ENCODE measurements around the gene SMC4.

The SMC4 gene

GRCh38 chr3:160384639-160385318 is 14.7 kb upstream of the SMC4 start:
- peaks cover 6% of the 10 kb centered on the region for H3K79me2 ChIP-seq
- TF ChIP-seq CTCF (IDR thresholded peaks at IDR 0.05), result no peak
- H3K9me3 ChIP-seq (ENCODE audit: control insufficient read depth, low read length), result no peaks in the 10 kb centered on the region
- no peak overlapping the region for H3K27ac ChIP-seq
- no peaks in the 10 kb centered on the region for H3K27me3 ChIP-seq (ENCODE audit: control insufficient read depth, insufficient read depth, low read length)
- no peak overlapping the region for H3K4me2 ChIP-seq (ENCODE audit: low read length)
- no peaks in the 10 kb centered on the region for H3K36me3 ChIP-seq (ENCODE audit: control insufficient read depth, insufficient read depth, low read length)
- H2AFZ ChIP-seq, result no peak overlapping the region
- H3K9ac ChIP-seq, result no peak overlapping the region
- H3K4me1 ChIP-seq, result no peaks in the 10 kb centered on the region
- H3K4me3 ChIP-seq (ENCODE audit: low read depth, low read length), result no peak overlapping the region

GRCh38 chr3:160390565-160391138 is 8.8 kb upstream of the SMC4 start:
- no peak overlapping the region for H3K27ac ChIP-seq
- H2AFZ ChIP-seq, result no peak overlapping the region
- H3K36me3 ChIP-seq (ENCODE audit: control insufficient read depth, insufficient read depth, low read length), result no peaks in the 10 kb centered on the region
- H3K27me3 ChIP-seq (ENCODE audit: control insufficient read depth, insufficient read depth, low read length), result no peaks in the 10 kb centered on the region
- peaks cover 11% of the 10 kb centered on the region for H3K79me2 ChIP-seq
- H3K4me2 ChIP-seq (ENCODE audit: low read length), result no peak overlapping the region
- H3K9me3 ChIP-seq (ENCODE audit: control insufficient read depth, low read length), result no peaks in the 10 kb centered on the region
- no peaks in the 10 kb centered on the region for H3K4me1 ChIP-seq
- H3K9ac ChIP-seq, result no peak overlapping the region
- no peak overlapping the region for H3K4me3 ChIP-seq (ENCODE audit: low read depth, low read length)
- no peak for TF ChIP-seq CTCF (IDR thresholded peaks at IDR 0.05)

GRCh38 chr3:160392798-160393197 is 6.7 kb upstream of the SMC4 start:
- H3K27ac ChIP-seq, result no peak overlapping the region
- no peak overlapping the region for H3K4me2 ChIP-seq (ENCODE audit: low read length)
- no peaks in the 10 kb centered on the region for H3K27me3 ChIP-seq (ENCODE audit: control insufficient read depth, insufficient read depth, low read length)
- H3K4me3 ChIP-seq (ENCODE audit: low read depth, low read length), result no peak overlapping the region
- H3K9me3 ChIP-seq (ENCODE audit: control insufficient read depth, low read length), result no peaks in the 10 kb centered on the region
- no peaks in the 10 kb centered on the region for H3K36me3 ChIP-seq (ENCODE audit: control insufficient read depth, insufficient read depth, low read length)
- no peak overlapping the region for H2AFZ ChIP-seq
- TF ChIP-seq CTCF (IDR thresholded peaks at IDR 0.05), result no peak
- H3K4me1 ChIP-seq, result no peaks in the 10 kb centered on the region
- H3K79me2 ChIP-seq, result peaks cover 15% of the 10 kb centered on the region
- H3K9ac ChIP-seq, result no peak overlapping the region

GRCh38 chr3:160393346-160394008 is 6.0 kb upstream of the SMC4 start:
- no peak overlapping the region for H3K27ac ChIP-seq
- no peak overlapping the region for H3K9ac ChIP-seq
- H2AFZ ChIP-seq, result no peak overlapping the region
- TF ChIP-seq CTCF (IDR thresholded peaks at IDR 0.05), result no peak
- peaks cover 21% of the 10 kb centered on the region for H3K79me2 ChIP-seq
- H3K4me1 ChIP-seq, result no peaks in the 10 kb centered on the region
- no peaks in the 10 kb centered on the region for H3K9me3 ChIP-seq (ENCODE audit: control insufficient read depth, low read length)
- H3K27me3 ChIP-seq (ENCODE audit: control insufficient read depth, insufficient read depth, low read length), result no peaks in the 10 kb centered on the region
- H3K36me3 ChIP-seq (ENCODE audit: control insufficient read depth, insufficient read depth, low read length), result no peaks in the 10 kb centered on the region
- no peak overlapping the region for H3K4me2 ChIP-seq (ENCODE audit: low read length)
- no peak overlapping the region for H3K4me3 ChIP-seq (ENCODE audit: low read depth, low read length)

All from parathyroid adenoma (tissue), 2 donors.